K562 (cell line): ENCODE measurements around the gene AUNIP. TPM values are rescaled to one million over a fixed set of nuclear protein-coding genes. Genes with fewer than 3 reads are reported as not detected.
A peak's percentile ranks its signal among the peaks of the same experiment; 100 is the strongest.

Experiments used
- ATAC-seq: fragments of 200-7000 bp; cut with Tn5 transposase; 3 replicates; pipeline ENCODE4 v1.9.1; 2020; ENCODE audit warnings: moderate library complexity
- BruUV-seq: library from RNA; stranded (reverse); fragments of 400-500 nt; replicated peaks from 2 replicates; lab custom pipeline; 2021; lab: Mats Ljungman, UMichigan
- CTCF ChIA-PET: fragments of 300-600 bp; formaldehyde crosslinking; extraction: SDS; loops from one replicate; lab custom pipeline; 2021; ENCODE audit warnings: low intra/inter-chr PET ratio; lab: Yijun Ruan, JAX
- POLR2A ChIA-PET: fragments of 300-600, 350-650 bp; sonication (Branson Sonifier 250); formaldehyde crosslinking; extraction: SDS; loops from one replicate; lab custom pipeline; 2021; ENCODE audit warnings: antibody characterized with exemption, inconsistent platforms; lab: Yijun Ruan, JAX
- DNase-seq, 4 experiments: peaks; one replicate each; pipeline versions ENCODE4 v3.0.0 to v3.0.0-alpha.2; 2011 to 2018; ENCODE audit warnings: low spot score in 3 of 4, mixed read lengths in 3 of 4; ENCODE audit errors: extremely low read depth in 1 of 4
- FAIRE-seq: peaks from 2 replicates; lab custom pipeline; 2011; peaks lifted over from hg19 to GRCh38; lab: Jason Lieb, UNC
- H2AFZ ChIP-seq: 2 replicates; pipeline ENCODE4 v1.6.0; 2011; ENCODE audit warnings: low read depth, low read length, control low read depth, inconsistent platforms
- H3K27ac ChIP-seq: fragments of 200-600 bp; 3 replicates; pipeline ENCODE4 v1.8.0; 2011; ENCODE audit warnings: low read depth, mild to moderate bottlenecking, control low read depth, inconsistent platforms, low read length, moderate library complexity, mixed read lengths; ENCODE audit errors: extremely low read depth
- H3K27me3 ChIP-seq, 2 experiments: fragments of 300-600 bp in 1 of 2; 2 replicates in 1 of 2; 3 replicates in 1 of 2; pipeline versions ENCODE4 v1.6.0 to v1.8.0; 2011; ENCODE audit warnings: inconsistent platforms in 2 of 2, low read length in 2 of 2, mild to moderate bottlenecking in 1 of 2, mixed read lengths in 1 of 2, moderate library complexity in 1 of 2; ENCODE audit not compliant: control insufficient read depth in 2 of 2, insufficient read depth in 2 of 2
- H3K36me3 ChIP-seq: fragments of 300-600 bp; 3 replicates; pipeline ENCODE4 v1.8.0; 2011; ENCODE audit warnings: mild to moderate bottlenecking, low read length, inconsistent platforms; ENCODE audit not compliant: control insufficient read depth, insufficient read depth
- H3K4me1 ChIP-seq, 2 experiments: fragments of 200-600 bp in 1 of 2; replicated peaks in 1 of 2; 2 replicates in 1 of 2; 3 replicates in 1 of 2; pipeline versions ENCODE4 v1.5.1 to v1.8.0; 2011; ENCODE audit warnings: inconsistent platforms in 2 of 2, low read length in 2 of 2, mild to moderate bottlenecking in 1 of 2, mixed read lengths in 1 of 2, moderate library complexity in 1 of 2; ENCODE audit not compliant: control insufficient read depth in 2 of 2, insufficient read depth in 2 of 2
- H3K4me2 ChIP-seq: 2 replicates; pipeline ENCODE4 v1.6.1; 2011; ENCODE audit warnings: low read length, control low read depth, inconsistent platforms, mixed read lengths; ENCODE audit not compliant: insufficient read depth
- H3K4me3 ChIP-seq: fragments of 200-600 bp; sonication (generic), shearing (Covaris generic); 2 replicates; pipeline ENCODE4 v1.5.1; 2016; ENCODE audit warnings: control low read depth, inconsistent platforms
- H3K79me2 ChIP-seq: fragments of 200-600 bp; 3 replicates; pipeline ENCODE4 v1.8.0; 2011; ENCODE audit warnings: low read length, inconsistent platforms; ENCODE audit not compliant: control insufficient read depth, insufficient read depth
- H3K9ac ChIP-seq, 2 experiments: 2 replicates each; pipeline versions ENCODE4 v1.6.0 to v1.6.1; 2011; ENCODE audit warnings: low read depth in 2 of 2, low read length in 2 of 2, control low read depth in 1 of 2, inconsistent platforms in 1 of 2, mild to moderate bottlenecking in 1 of 2, mixed read lengths in 1 of 2; ENCODE audit not compliant: insufficient read depth in 1 of 2
- H3K9me1 ChIP-seq: one replicate; pipeline ENCODE4 v1.6.0; 2011; ENCODE audit warnings: inconsistent platforms, mild to moderate bottlenecking, low read length, moderate library complexity; ENCODE audit not compliant: control insufficient read depth, insufficient read depth
- H3K9me3 ChIP-seq: replicated peaks from 2 replicates; pipeline ENCODE4 v1.5.1; 2011; ENCODE audit warnings: low read depth, low read length, inconsistent platforms; ENCODE audit not compliant: control insufficient read depth, insufficient read depth
- H4K20me1 ChIP-seq: replicated peaks from 2 replicates; pipeline ENCODE4 v1.6.1; 2011; ENCODE audit warnings: low read length, inconsistent platforms, mixed read lengths; ENCODE audit not compliant: control insufficient read depth, insufficient read depth
- ELF4 ChIP-seq: fragments of 450-650 bp; formaldehyde crosslinking; IDR thresholded peaks from 2 replicates; pipeline ENCODE4 v1.4.0; 2022; ENCODE audit warnings: missing genetic modification characterization
- FOXA1 ChIP-seq: fragments of 450-650 bp; IDR thresholded peaks from 2 replicates; pipeline ENCODE4 v1.6.1; 2016; ENCODE audit warnings: mild to moderate bottlenecking, borderline replicate concordance
- RAD51 ChIP-seq: fragments of 450-650 bp; IDR thresholded peaks from 2 replicates; pipeline ENCODE4 v1.7.1; 2016; ENCODE audit warnings: low read depth, mild to moderate bottlenecking, borderline replicate concordance
- REST ChIP-seq, 2 experiments: fragments of 450-650 bp; formaldehyde crosslinking in 1 of 2; IDR thresholded peaks; 2 replicates each; pipeline versions ENCODE4 v1.4.0 to v1.6.1; 2014 to 2020; ENCODE audit warnings: mild to moderate bottlenecking in 2 of 2, borderline replicate concordance in 1 of 2, low read depth in 1 of 2
- SRSF7 ChIP-seq: fragments of 200-400 bp; formaldehyde crosslinking; optimal IDR thresholded peaks from 2 replicates; pipeline ENCODE3; 2017; ENCODE audit warnings: mild to moderate bottlenecking, low read depth, low read length
- ZNF174 ChIP-seq: fragments of 250-450 bp; sonication (Bioruptor Pico); IDR thresholded peaks from 2 replicates; pipeline ENCODE4 v1.4.0; 2020; ENCODE audit warnings: mild to moderate bottlenecking
- WGBS: fragments of 100-300 bp; shearing (Covaris generic); methylation state at CpG from one replicate; pipeline ENCODE4 v1.1.6; 2016; ENCODE audit warnings: low coverage, mixed read lengths; ENCODE audit not compliant: insufficient coverage; ENCODE audit errors: missing lambda C conversion rate; 5-methylcytosine and 5-hydroxymethylcytosine counted together
- in situ Hi-C: fragments of 300-500 bp; cut with MboI; formaldehyde crosslinking; loops from 4 replicates; pipeline ENCODE4 v1.15.0; 2018; ENCODE audit warnings: inconsistent platforms, mixed read lengths
- intact Hi-C: fragments of 100-400 bp; cut with micrococcal nuclease; formaldehyde crosslinking; loops from 2 replicates; pipeline ENCODE4 v1.14.2; 2022
- polyA plus RNA-seq, 8 experiments: library from polyadenylated mRNA; depleted of rRNA in 4 of 8; stranded (reverse) in 5 of 8; unstranded in 3 of 8; fragments of >200 nt; fragmentation: Nextera tagmentation in 2 of 8; fragmentation: Illumina TruSeq in 1 of 8; extraction: Ambion mirVana in 2 of 8; extraction: Trizol in 1 of 8; gene quantifications; 2 replicates each; pipeline versions ENCODE4 v1.2.1 to v1.2.3, GENCODE V29; 2011 to 2014; ENCODE audit warnings: inconsistent platforms in 1 of 8, missing spikeins in 1 of 8
- total RNA-seq, 7 experiments: library from RNA; depleted of rRNA in 6 of 7; stranded (reverse); fragments of >200 nt in 6 of 7; fragmentation: Illumina TruSeq in 2 of 7; extraction: Trizol in 2 of 7; gene quantifications; 2 replicates each; pipeline versions ENCODE4 v1.2.1 to v1.2.3, GENCODE V29; 2011 to 2021; ENCODE audit warnings: low replicate concordance in 1 of 7
- TF ChIP-seq, protein P1 (sequence below): fragments of 450-650 bp; IDR thresholded peaks from 2 replicates; pipeline ENCODE4 v1.7.0; 2016; ENCODE audit warnings: borderline replicate concordance
- TF ChIP-seq, protein P2 (sequence below), 2 experiments: IDR thresholded peaks; 2 replicates each; pipeline ENCODE4 v1.6.1; 2011; ENCODE audit warnings: borderline replicate concordance in 1 of 2, control low read depth in 1 of 2, low read depth in 1 of 2, low read length in 1 of 2, mild to moderate bottlenecking in 1 of 2, mixed read lengths in 1 of 2, moderate library complexity in 1 of 2; ENCODE audit not compliant: insufficient read depth in 1 of 2, insufficient read length in 1 of 2, poor library complexity in 1 of 2, severe bottlenecking in 1 of 2; ENCODE audit errors: extremely low read depth in 1 of 2

AUNIP gene
- total and polyA plus RNA-seq, 9 of the 15 experiments (the other 6 are each of a cell fraction or from before 2014, with no cell fraction given), result 12.1 to 53.8 (median 47.1) TPM

DNA sequence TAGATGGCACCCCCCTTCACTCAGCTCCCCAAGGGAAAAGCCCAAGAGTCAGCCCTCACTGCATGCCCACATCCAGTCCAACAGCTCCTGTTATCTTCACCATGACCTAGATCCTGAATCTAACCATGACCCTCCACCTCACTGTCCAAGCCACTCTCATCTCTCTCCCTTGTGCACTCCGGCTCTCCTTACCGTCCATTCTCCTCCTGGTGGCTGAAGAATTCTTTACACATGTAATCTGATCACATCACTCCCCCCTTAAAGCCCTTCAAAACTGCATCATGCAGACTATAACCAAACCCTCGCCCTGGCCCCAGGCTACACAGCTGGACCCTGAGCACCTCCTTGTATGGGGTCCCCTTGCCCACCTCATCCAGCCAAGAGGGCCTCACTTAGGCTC, 30.2 kb upstream of the AUNIP start:
- no peak overlapping the region for H3K4me3 ChIP-seq
- CTCF ChIA-PET, result interaction anchor here (1.8 kb wide), 1 partner anchor 52 kb away, joined by 6 read pairs; no protein-coding TSS in a partner anchor
- no peak for TF ChIP-seq ZNF174
- peak; percentile 56; the same call in 1 of the 2 replicates for TF ChIP-seq REST (IDR thresholded peaks at IDR 0.05; ENCODE audit: borderline replicate concordance)
- TF ChIP-seq REST (CRISPR knock-in tag; IDR thresholded peaks at IDR 0.05; ENCODE audit: low read depth), result no peak
- no peak for TF ChIP-seq FOXA1
- TF ChIP-seq, protein P1, sequence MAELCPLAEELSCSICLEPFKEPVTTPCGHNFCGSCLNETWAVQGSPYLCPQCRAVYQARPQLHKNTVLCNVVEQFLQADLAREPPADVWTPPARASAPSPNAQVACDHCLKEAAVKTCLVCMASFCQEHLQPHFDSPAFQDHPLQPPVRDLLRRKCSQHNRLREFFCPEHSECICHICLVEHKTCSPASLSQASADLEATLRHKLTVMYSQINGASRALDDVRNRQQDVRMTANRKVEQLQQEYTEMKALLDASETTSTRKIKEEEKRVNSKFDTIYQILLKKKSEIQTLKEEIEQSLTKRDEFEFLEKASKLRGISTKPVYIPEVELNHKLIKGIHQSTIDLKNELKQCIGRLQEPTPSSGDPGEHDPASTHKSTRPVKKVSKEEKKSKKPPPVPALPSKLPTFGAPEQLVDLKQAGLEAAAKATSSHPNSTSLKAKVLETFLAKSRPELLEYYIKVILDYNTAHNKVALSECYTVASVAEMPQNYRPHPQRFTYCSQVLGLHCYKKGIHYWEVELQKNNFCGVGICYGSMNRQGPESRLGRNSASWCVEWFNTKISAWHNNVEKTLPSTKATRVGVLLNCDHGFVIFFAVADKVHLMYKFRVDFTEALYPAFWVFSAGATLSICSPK, result no peak
- TF ChIP-seq RAD51, result no peak
- TF ChIP-seq, protein P2, sequence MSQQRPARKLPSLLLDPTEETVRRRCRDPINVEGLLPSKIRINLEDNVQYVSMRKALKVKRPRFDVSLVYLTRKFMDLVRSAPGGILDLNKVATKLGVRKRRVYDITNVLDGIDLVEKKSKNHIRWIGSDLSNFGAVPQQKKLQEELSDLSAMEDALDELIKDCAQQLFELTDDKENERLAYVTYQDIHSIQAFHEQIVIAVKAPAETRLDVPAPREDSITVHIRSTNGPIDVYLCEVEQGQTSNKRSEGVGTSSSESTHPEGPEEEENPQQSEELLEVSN (IDR thresholded peaks at IDR 0.05; ENCODE audit: borderline replicate concordance in 1 of 2, extremely low read depth in 1 of 2, insufficient read depth in 1 of 2, insufficient read length in 1 of 2, low read depth in 1 of 2, low read length in 1 of 2, poor library complexity in 1 of 2, severe bottlenecking in 1 of 2), result no peak
- no peak for TF ChIP-seq SRSF7
- TF ChIP-seq ELF4 (CRISPR knock-in tag), result no peak

More for the DNA sequence above, 30.2 kb upstream of the AUNIP start:
- intact Hi-C loops, result loop anchor here (5.0 kb wide), 1 partner anchor 67 kb away; no protein-coding TSS in a partner anchor
- no peak overlapping the region for H3K27ac ChIP-seq
- ATAC-seq (peak; percentile 87), FAIRE-seq (peak; percentile 67), DNase-seq (peak; percentile 50 to 69 (median 60))
- H3K9me1 ChIP-seq, result no peaks in the 10 kb centered on the region
- H4K20me1 ChIP-seq, result no peaks in the 10 kb centered on the region
- peaks cover 24 to 25% of the 10 kb centered on the region in 2 experiments for H3K4me1 ChIP-seq
- H2AFZ ChIP-seq, result no peak overlapping the region
- WGBS, result 34% methylated on average over 3 of the region's 3 CpGs
- no peaks in the 10 kb centered on the region for H3K79me2 ChIP-seq
- peaks cover 15% of the 10 kb centered on the region; the same call in 2 of the 3 replicates for H3K36me3 ChIP-seq
- peak overlapping the region in 1 of 2 experiments; percentile 65; a peak in 1 of 4 replicates for H3K9ac ChIP-seq
- H3K27me3 ChIP-seq, result no peaks in the 10 kb centered on the region
- BruUV-seq, result no TSS peak
- H3K9me3 ChIP-seq, result no peaks in the 10 kb centered on the region
- in situ Hi-C loops, result no loop called here
- POLR2A ChIA-PET, result interaction anchor here (0.5 to 3.7 kb wide), 4 partner anchors 10 to 759 kb away, joined by 3 to 22 read pairs (median 7); no protein-coding TSS in a partner anchor
- 0 out of 2 replicates have a peak overlapping the region, but pooled peaks have one; percentile 43 for H3K4me2 ChIP-seq
